ENCODE measurements around the gene SRP54. TPM values are rescaled to one million over a fixed set of nuclear protein-coding genes. Genes with fewer than 3 reads are reported as not detected.
"Not testable (repeated sequence)": the region's sequence is repeated elsewhere in the genome, so short reads cannot be mapped to it uniquely, and the experiment has no call there.

The SRP54 gene
- total RNA-seq, 4 donors from 2014 or later: 31.2 to 52.7 (median 39.3) TPM

GRCh38 chr14:35032562-35032961, 49.8 kb downstream of the SRP54 start:
- no peak overlapping the region for H3K27ac ChIP-seq (replicated peaks in 1 of 4)
- TF ChIP-seq EP300 (IDR thresholded peaks at IDR 0.05) (no peak), POLR2A (IDR thresholded peaks at IDR 0.05; ENCODE audit: low read depth) (no peak), CTCF (IDR thresholded peaks at IDR 0.05) (no peak), POLR2AphosphoS5 (IDR thresholded peaks at IDR 0.05) (no peak)
- peaks cover 22 to 67% (median 54%) of the 10 kb centered on the region in 4 donors for H3K36me3 ChIP-seq

GRCh38 chr14:35034440-35034833, 51.6 kb downstream of the SRP54 start:
- no peaks in the 10 kb centered on the region for H3K4me1 ChIP-seq
- no peaks in the 10 kb centered on the region for H3K27me3 ChIP-seq
- intact Hi-C loops (cut with DNase I): no loop called here
- H3K9me3 ChIP-seq: peaks cover 0 to 10% (median 0%) of the 10 kb centered on the region in 4 donors
- H3K27ac ChIP-seq (replicated peaks in 1 of 4): no peak overlapping the region
- peaks cover 16 to 51% (median 37%) of the 10 kb centered on the region in 4 donors for H3K36me3 ChIP-seq
- 100% methylated on average over 5 of the region's 5 CpGs for WGBS
- H3K4me3 ChIP-seq: no peak overlapping the region
- no peak for DNase-seq (ENCODE audit: extremely low spot score)
- no peak for TF ChIP-seq POLR2A (IDR thresholded peaks at IDR 0.05; ENCODE audit: low read depth)
- TF ChIP-seq POLR2AphosphoS5 (IDR thresholded peaks at IDR 0.05): no peak
- TF ChIP-seq CTCF (IDR thresholded peaks at IDR 0.05): no peak
- no peak for TF ChIP-seq EP300 (IDR thresholded peaks at IDR 0.05)

More at GRCh38 chr14:35032562-35032961, 49.8 kb downstream of the SRP54 start:
- DNase-seq (ENCODE audit: extremely low spot score): no peak
- WGBS: 100% methylated on average over 2 of the region's 2 CpGs
- intact Hi-C loops (cut with DNase I): no loop called here
- no peaks in the 10 kb centered on the region for H3K27me3 ChIP-seq
- H3K4me1 ChIP-seq: no peaks in the 10 kb centered on the region
- H3K4me3 ChIP-seq: no peak overlapping the region
- peaks cover 0 to 10% (median 0%) of the 10 kb centered on the region in 4 donors for H3K9me3 ChIP-seq

GRCh38 chr14:35034944-35035554, 52.3 kb downstream of the SRP54 start:
- H3K4me3 ChIP-seq; H3K27me3 ChIP-seq; H3K4me1 ChIP-seq; intact Hi-C loops (cut with DNase I); H3K27ac ChIP-seq (replicated peaks in 1 of 4); DNase-seq (ENCODE audit: extremely low spot score): not testable (repeated sequence)
- peaks cover 10 to 44% (median 31%) of the 10 kb centered on the region in 4 donors for H3K36me3 ChIP-seq
- WGBS: 98% methylated on average over 5 of the region's 5 CpGs
- H3K9me3 ChIP-seq: peaks cover 0 to 10% (median 0%) of the 10 kb centered on the region in 4 donors

GRCh38 chr14:35038312-35038711, 55.5 kb downstream of the SRP54 start:
- H3K27ac ChIP-seq (replicated peaks in 1 of 4); DNase-seq (ENCODE audit: extremely low spot score); intact Hi-C loops (cut with DNase I); H3K4me3 ChIP-seq; H3K4me1 ChIP-seq; H3K27me3 ChIP-seq: not testable (repeated sequence)
- Histone ChIP-seq H3K9me3 (peaks cover 0 to 10% (median 0%) of the 10 kb centered on the region in 4 donors), H3K36me3 (peaks cover 0 to 13% (median 7%) of the 10 kb centered on the region in 4 donors)
- WGBS: 100% methylated on average over 1 of the region's 17 CpGs

- intact Hi-C loops (cut with DNase I): loop anchor here (10.0 kb wide), 1 partner anchor 382 kb away; no protein-coding TSS in a partner anchor
- Histone ChIP-seq H3K27ac (replicated peaks in 1 of 4) (no peak overlapping the region), H3K4me1 (peaks cover 7 to 17% (median 15%) of the 10 kb centered on the region in 4 donors), H3K4me3 (no peak overlapping the region), H3K9me3 (no peaks in the 10 kb centered on the region), H3K27me3 (no peaks in the 10 kb centered on the region), H3K36me3 (no peaks in the 10 kb centered on the region)
- 92% methylated on average over 3 of the region's 3 CpGs for WGBS
- DNase-seq (ENCODE audit: extremely low spot score): no peak
- TF ChIP-seq POLR2A (IDR thresholded peaks at IDR 0.05; ENCODE audit: low read depth) (no peak), EP300 (IDR thresholded peaks at IDR 0.05) (no peak), CTCF (IDR thresholded peaks at IDR 0.05) (no peak), POLR2AphosphoS5 (IDR thresholded peaks at IDR 0.05) (no peak)
Measured at GRCh38 chr14:35042632-35043031, 59.8 kb downstream of the SRP54 start.

- Histone ChIP-seq H3K27me3 (no peaks in the 10 kb centered on the region), H3K4me3 (no peak overlapping the region), H3K9me3 (no peaks in the 10 kb centered on the region), H3K36me3 (no peaks in the 10 kb centered on the region), H3K4me1 (peaks cover 11 to 21% (median 19%) of the 10 kb centered on the region in 4 donors), H3K27ac (replicated peaks in 1 of 4) (no peak overlapping the region)
- DNase-seq (ENCODE audit: extremely low spot score): no peak
- no peak for TF ChIP-seq EP300 (IDR thresholded peaks at IDR 0.05)
- TF ChIP-seq POLR2A (IDR thresholded peaks at IDR 0.05; ENCODE audit: low read depth): no peak
- no peak for TF ChIP-seq POLR2AphosphoS5 (IDR thresholded peaks at IDR 0.05)
- no peak for TF ChIP-seq CTCF (IDR thresholded peaks at IDR 0.05)
- WGBS: 94% methylated on average over 2 of the region's 2 CpGs
- intact Hi-C loops (cut with DNase I): loop anchor here (10.0 kb wide), 1 partner anchor 382 kb away; no protein-coding TSS in a partner anchor
Measured at GRCh38 chr14:35043046-35043445, 60.3 kb downstream of the SRP54 start.

Data from esophagus muscularis mucosa (tissue), 4 donors.